Measurements from ENCODE around the gene SLC7A6. TPM values are rescaled to one million over a fixed set of nuclear protein-coding genes. Genes with fewer than 3 reads are reported as not detected.
A peak's percentile ranks its signal among the peaks of the same experiment; 100 is the strongest.

The SLC7A6 gene
- total RNA-seq, 1 experiment from 2014 or later, result 83.2 TPM

- DNase-seq, result no peak
- H3K4me2 ChIP-seq (ENCODE audit: low read depth, low read length, poor library complexity, severe bottlenecking), result peak overlapping the region; percentile 81
- H3K9me2 ChIP-seq (replicated peaks; ENCODE audit: insufficient read depth, low read length), result no peaks in the 10 kb centered on the region
- 0 out of 2 replicates have a peak, but pooled peaks cover 7% of the 10 kb centered on the region for H4K20me1 ChIP-seq (ENCODE audit: insufficient read depth, low read depth, low read length)
- no peaks in the 10 kb centered on the region for H3K9me3 ChIP-seq (ENCODE audit: low read length)
- H3K4me1 ChIP-seq (ENCODE audit: low read length), result peaks cover 70% of the 10 kb centered on the region
- peaks cover 70% of the 10 kb centered on the region for H3K79me2 ChIP-seq (ENCODE audit: low read length)
- H3K9ac ChIP-seq (ENCODE audit: low read length), result peak overlapping the region; percentile 56
- H2AFZ ChIP-seq (ENCODE audit: low read length), result no peak overlapping the region
- no peaks in the 10 kb centered on the region for H3K27me3 ChIP-seq (ENCODE audit: low read length)
- peak overlapping the region; percentile 90 for H3K27ac ChIP-seq (ENCODE audit: low read length)
- peaks cover 19% of the 10 kb centered on the region for H3K36me3 ChIP-seq (ENCODE audit: insufficient read depth, low read length)
- no peak overlapping the region for H3K4me3 ChIP-seq (ENCODE audit: low read length)
Measured at GRCh38 chr16:68276223-68276622, 11.9 kb downstream of the SLC7A6 start.

- H3K36me3 ChIP-seq (ENCODE audit: insufficient read depth, low read length), result peaks cover 12% of the 10 kb centered on the region
- peaks cover 58% of the 10 kb centered on the region for H3K79me2 ChIP-seq (ENCODE audit: low read length)
- H3K4me2 ChIP-seq (ENCODE audit: low read depth, low read length, poor library complexity, severe bottlenecking), result peak overlapping the region; percentile 31
- H3K9me3 ChIP-seq (ENCODE audit: low read length), result no peaks in the 10 kb centered on the region
- peaks cover 2% of the 10 kb centered on the region; the same call in 1 of the 2 replicates for H4K20me1 ChIP-seq (ENCODE audit: insufficient read depth, low read depth, low read length)
- H3K9me2 ChIP-seq (replicated peaks; ENCODE audit: insufficient read depth, low read length), result no peaks in the 10 kb centered on the region
- H3K4me3 ChIP-seq (ENCODE audit: low read length), result no peak overlapping the region
- no peak for DNase-seq
- H2AFZ ChIP-seq (ENCODE audit: low read length), result no peak overlapping the region
- H3K4me1 ChIP-seq (ENCODE audit: low read length), result peaks cover 74% of the 10 kb centered on the region
- H3K27me3 ChIP-seq (ENCODE audit: low read length), result no peaks in the 10 kb centered on the region
- peak overlapping the region; percentile 98 for H3K27ac ChIP-seq (ENCODE audit: low read length)
- H3K9ac ChIP-seq (ENCODE audit: low read length), result peak overlapping the region; percentile 35
Measured at GRCh38 chr16:68279726-68280558, 15.6 kb downstream of the SLC7A6 start.

- no peaks in the 10 kb centered on the region for H3K27me3 ChIP-seq (ENCODE audit: low read length)
- H3K27ac ChIP-seq (ENCODE audit: low read length), result peak overlapping the region; percentile 98
- H3K9me2 ChIP-seq (replicated peaks; ENCODE audit: insufficient read depth, low read length), result no peaks in the 10 kb centered on the region
- peaks cover 3% of the 10 kb centered on the region; the same call in 1 of the 2 replicates for H3K36me3 ChIP-seq (ENCODE audit: insufficient read depth, low read length)
- peaks cover 75% of the 10 kb centered on the region for H3K4me1 ChIP-seq (ENCODE audit: low read length)
- H3K9ac ChIP-seq (ENCODE audit: low read length), result no peak overlapping the region
- peaks cover 61% of the 10 kb centered on the region for H3K79me2 ChIP-seq (ENCODE audit: low read length)
- H4K20me1 ChIP-seq (ENCODE audit: insufficient read depth, low read depth, low read length), result peaks cover 3% of the 10 kb centered on the region; the same call in 1 of the 2 replicates
- no peaks in the 10 kb centered on the region for H3K9me3 ChIP-seq (ENCODE audit: low read length)
- DNase-seq, result no peak
- H2AFZ ChIP-seq (ENCODE audit: low read length), result no peak overlapping the region
- peak overlapping the region; percentile 85 for H3K4me2 ChIP-seq (ENCODE audit: low read depth, low read length, poor library complexity, severe bottlenecking)
- no peak overlapping the region for H3K4me3 ChIP-seq (ENCODE audit: low read length)
Measured at GRCh38 chr16:68281368-68282063, 17.2 kb downstream of the SLC7A6 start.

GRCh38 chr16:68282064-68282452 lies 17.7 kb downstream of the SLC7A6 start:
- Histone ChIP-seq H3K4me2 (ENCODE audit: low read depth, low read length, poor library complexity, severe bottlenecking) (peak overlapping the region; percentile 85), H3K9me3 (ENCODE audit: low read length) (no peaks in the 10 kb centered on the region), H3K27ac (ENCODE audit: low read length) (peak overlapping the region; percentile 98), H3K4me3 (ENCODE audit: low read length) (no peak overlapping the region), H4K20me1 (ENCODE audit: insufficient read depth, low read depth, low read length) (peaks cover 3% of the 10 kb centered on the region; the same call in 1 of the 2 replicates), H2AFZ (ENCODE audit: low read length) (no peak overlapping the region), H3K79me2 (ENCODE audit: low read length) (peaks cover 60% of the 10 kb centered on the region), H3K9ac (ENCODE audit: low read length) (no peak overlapping the region), H3K27me3 (ENCODE audit: low read length) (no peaks in the 10 kb centered on the region), H3K9me2 (replicated peaks; ENCODE audit: insufficient read depth, low read length) (no peaks in the 10 kb centered on the region), H3K4me1 (ENCODE audit: low read length) (peaks cover 80% of the 10 kb centered on the region), H3K36me3 (ENCODE audit: insufficient read depth, low read length) (peaks cover 4% of the 10 kb centered on the region)
- DNase-seq, result no peak

GRCh38 chr16:68283346-68283745 lies 19.0 kb downstream of the SLC7A6 start:
- H3K27ac ChIP-seq (ENCODE audit: low read length), result peak overlapping the region; percentile 98

GRCh38 chr16:68283801-68284598 lies 19.7 kb downstream of the SLC7A6 start:
- Histone ChIP-seq H3K9ac (ENCODE audit: low read length) (peak overlapping the region; percentile 72), H3K4me2 (ENCODE audit: low read depth, low read length, poor library complexity, severe bottlenecking) (peak overlapping the region; percentile 85), H3K27ac (ENCODE audit: low read length) (peak overlapping the region; percentile 98), H3K4me1 (ENCODE audit: low read length) (peaks cover 99% of the 10 kb centered on the region), H4K20me1 (ENCODE audit: insufficient read depth, low read depth, low read length) (peaks cover 8% of the 10 kb centered on the region; the same call in 1 of the 2 replicates), H3K9me2 (replicated peaks; ENCODE audit: insufficient read depth, low read length) (no peaks in the 10 kb centered on the region), H3K79me2 (ENCODE audit: low read length) (peaks cover 64% of the 10 kb centered on the region), H3K4me3 (ENCODE audit: low read length) (peak overlapping the region; percentile 58), H2AFZ (ENCODE audit: low read length) (no peak overlapping the region), H3K36me3 (ENCODE audit: insufficient read depth, low read length) (peaks cover 14% of the 10 kb centered on the region), H3K27me3 (ENCODE audit: low read length) (no peaks in the 10 kb centered on the region), H3K9me3 (ENCODE audit: low read length) (no peaks in the 10 kb centered on the region)
- peak; percentile 86 for DNase-seq

More at GRCh38 chr16:68283346-68283745, 19.0 kb downstream of the SLC7A6 start:
- Histone ChIP-seq H3K4me2 (ENCODE audit: low read depth, low read length, poor library complexity, severe bottlenecking) (peak overlapping the region; percentile 85), H3K79me2 (ENCODE audit: low read length) (peaks cover 65% of the 10 kb centered on the region), H3K4me3 (ENCODE audit: low read length) (peak overlapping the region; percentile 58), H3K9me2 (replicated peaks; ENCODE audit: insufficient read depth, low read length) (no peaks in the 10 kb centered on the region), H3K4me1 (ENCODE audit: low read length) (peaks cover 93% of the 10 kb centered on the region), H3K36me3 (ENCODE audit: insufficient read depth, low read length) (peaks cover 14% of the 10 kb centered on the region), H3K9ac (ENCODE audit: low read length) (peak overlapping the region; percentile 72), H2AFZ (ENCODE audit: low read length) (no peak overlapping the region), H4K20me1 (ENCODE audit: insufficient read depth, low read depth, low read length) (peaks cover 8% of the 10 kb centered on the region; the same call in 1 of the 2 replicates), H3K9me3 (ENCODE audit: low read length) (no peaks in the 10 kb centered on the region), H3K27me3 (ENCODE audit: low read length) (no peaks in the 10 kb centered on the region)
- peak; percentile 65 for DNase-seq

GRCh38 chr16:68284847-68285246 lies 20.5 kb downstream of the SLC7A6 start:
- H3K27me3 ChIP-seq (ENCODE audit: low read length), result no peaks in the 10 kb centered on the region
- H3K4me1 ChIP-seq (ENCODE audit: low read length), result peaks cover 99% of the 10 kb centered on the region
- peaks cover 8% of the 10 kb centered on the region; the same call in 1 of the 2 replicates for H4K20me1 ChIP-seq (ENCODE audit: insufficient read depth, low read depth, low read length)
- no peaks in the 10 kb centered on the region for H3K9me2 ChIP-seq (replicated peaks; ENCODE audit: insufficient read depth, low read length)
- H3K9me3 ChIP-seq (ENCODE audit: low read length), result no peaks in the 10 kb centered on the region
- peak overlapping the region; percentile 72 for H3K9ac ChIP-seq (ENCODE audit: low read length)
- H3K4me2 ChIP-seq (ENCODE audit: low read depth, low read length, poor library complexity, severe bottlenecking), result peak overlapping the region; percentile 85
- peaks cover 56% of the 10 kb centered on the region for H3K79me2 ChIP-seq (ENCODE audit: low read length)
- H3K27ac ChIP-seq (ENCODE audit: low read length), result peak overlapping the region; percentile 98
- no peak overlapping the region for H2AFZ ChIP-seq (ENCODE audit: low read length)
- H3K4me3 ChIP-seq (ENCODE audit: low read length), result peak overlapping the region; percentile 58
- H3K36me3 ChIP-seq (ENCODE audit: insufficient read depth, low read length), result peaks cover 14% of the 10 kb centered on the region
- DNase-seq, result peak; percentile 83

All from Karpas-422 (cell line).